ENCODE data around the gene ACER3.

DNA sequence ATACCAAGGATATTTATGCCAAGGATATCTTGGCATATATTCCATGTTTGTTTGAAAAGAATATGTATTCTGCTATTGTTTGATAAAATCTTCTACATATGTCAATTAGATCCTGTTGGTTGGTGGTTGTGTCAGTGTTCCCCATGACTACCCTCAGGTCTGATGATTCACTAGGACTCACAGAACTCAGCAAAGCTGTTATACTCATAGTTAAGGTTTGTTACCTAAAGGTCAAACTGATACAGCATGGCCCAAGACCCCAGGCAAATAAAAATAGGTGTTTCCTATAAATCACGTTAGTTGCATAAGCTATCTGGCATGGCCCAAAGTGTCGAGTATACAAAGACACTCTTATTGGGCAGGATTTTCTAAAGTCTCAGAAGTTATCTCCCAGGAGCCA is 143.2 kb downstream of the ACER3 start:
- TF ChIP-seq EZH2 (IDR thresholded peaks at IDR 0.05; ENCODE audit: borderline replicate concordance, insufficient read depth, low read length, poor library complexity, severe bottlenecking) (no peak), RAD21 (conservative IDR thresholded peaks at IDR 0.05) (no peak), MXI1 (conservative IDR thresholded peaks at IDR 0.05; ENCODE audit: poor library complexity, severe bottlenecking) (no peak), POLR2AphosphoS5 (IDR thresholded peaks at IDR 0.05) (no peak)
- TF ChIP-seq, protein P1, sequence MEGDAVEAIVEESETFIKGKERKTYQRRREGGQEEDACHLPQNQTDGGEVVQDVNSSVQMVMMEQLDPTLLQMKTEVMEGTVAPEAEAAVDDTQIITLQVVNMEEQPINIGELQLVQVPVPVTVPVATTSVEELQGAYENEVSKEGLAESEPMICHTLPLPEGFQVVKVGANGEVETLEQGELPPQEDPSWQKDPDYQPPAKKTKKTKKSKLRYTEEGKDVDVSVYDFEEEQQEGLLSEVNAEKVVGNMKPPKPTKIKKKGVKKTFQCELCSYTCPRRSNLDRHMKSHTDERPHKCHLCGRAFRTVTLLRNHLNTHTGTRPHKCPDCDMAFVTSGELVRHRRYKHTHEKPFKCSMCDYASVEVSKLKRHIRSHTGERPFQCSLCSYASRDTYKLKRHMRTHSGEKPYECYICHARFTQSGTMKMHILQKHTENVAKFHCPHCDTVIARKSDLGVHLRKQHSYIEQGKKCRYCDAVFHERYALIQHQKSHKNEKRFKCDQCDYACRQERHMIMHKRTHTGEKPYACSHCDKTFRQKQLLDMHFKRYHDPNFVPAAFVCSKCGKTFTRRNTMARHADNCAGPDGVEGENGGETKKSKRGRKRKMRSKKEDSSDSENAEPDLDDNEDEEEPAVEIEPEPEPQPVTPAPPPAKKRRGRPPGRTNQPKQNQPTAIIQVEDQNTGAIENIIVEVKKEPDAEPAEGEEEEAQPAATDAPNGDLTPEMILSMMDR (IDR thresholded peaks at IDR 0.05; ENCODE audit: poor library complexity, severe bottlenecking) = no peak
